GOT3 (cell line): Measurements from ENCODE around the gene GJB3.

Experiments used
- DNase-seq: peaks from one replicate; lab custom pipeline; 2025; ENCODE audit warnings: mixed read lengths; lab: John Stamatoyannopoulos, UW

GJB3 gene

GRCh38 chr1:34825455-34826091 is 44.6 kb downstream of the GJB3 start:
- no peak for DNase-seq

DNA sequence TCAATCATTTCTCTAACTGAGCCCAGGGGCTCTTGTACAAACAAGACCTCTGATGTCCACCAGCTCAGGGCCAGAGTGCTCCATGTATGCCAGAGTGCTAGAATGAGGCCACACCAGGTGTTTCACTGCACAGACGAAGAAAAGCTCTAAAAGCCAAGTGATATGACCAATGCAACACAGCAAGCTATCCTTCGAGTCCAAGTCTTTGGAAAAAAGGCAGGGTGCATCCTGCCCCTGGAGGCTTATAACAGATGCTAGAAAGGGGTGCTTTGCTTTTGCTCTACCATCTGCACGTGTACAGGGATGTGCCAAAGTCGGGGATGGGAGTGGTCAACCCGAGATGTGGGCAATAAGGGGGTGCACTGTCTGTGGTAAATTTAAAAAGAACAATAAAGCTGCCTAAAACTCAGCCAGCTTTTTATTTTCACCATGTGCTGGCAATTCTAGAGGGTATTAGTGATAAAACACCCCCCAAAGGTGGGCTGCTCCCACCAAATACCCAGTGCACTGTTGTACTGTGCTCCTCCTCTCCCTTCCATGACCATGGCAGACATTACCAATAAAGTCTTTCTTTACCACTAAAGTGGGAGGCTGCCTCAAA is 46.4 kb downstream of the GJB3 start:
- DNase-seq, result no peak

DNA sequence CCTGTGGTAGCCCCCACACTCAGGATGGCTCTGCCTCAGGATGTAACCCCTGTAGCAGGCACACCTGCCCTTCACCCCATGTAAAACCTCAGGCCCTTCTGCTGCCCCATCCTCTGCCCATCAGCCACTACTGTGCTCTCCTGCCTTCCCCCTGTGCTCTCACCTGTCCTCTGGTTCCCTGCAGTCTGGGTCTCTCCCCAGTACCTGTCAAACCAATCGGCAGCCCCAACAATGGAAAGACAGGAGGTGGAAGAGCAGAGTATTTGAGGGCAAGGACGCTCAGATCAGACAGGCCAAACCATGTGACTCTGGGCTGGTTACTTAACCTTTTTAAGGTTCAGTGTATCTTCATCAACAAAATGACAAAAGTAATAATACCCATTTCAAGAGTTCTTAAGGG is 47.6 kb downstream of the GJB3 start:
- no peak for DNase-seq

- DNase-seq, result no peak
Measured at GRCh38 chr1:34829250-34829649, 48.2 kb downstream of the GJB3 start.

- no peak for DNase-seq
Measured at GRCh38 chr1:34831721-34832246, 50.8 kb downstream of the GJB3 start.

GRCh38 chr1:34833711-34834110 is 52.7 kb downstream of the GJB3 start:
- no peak for DNase-seq
